Measurements from ENCODE around the gene JARID2. TPM values are rescaled to one million over a fixed set of nuclear protein-coding genes. Genes with fewer than 3 reads are reported as not detected.

JARID2 gene
- polyA plus RNA-seq, 1 donor (not counting 4 experiments of a cell fraction or from before 2014, with no cell fraction given) = 11.0 TPM

DNA sequence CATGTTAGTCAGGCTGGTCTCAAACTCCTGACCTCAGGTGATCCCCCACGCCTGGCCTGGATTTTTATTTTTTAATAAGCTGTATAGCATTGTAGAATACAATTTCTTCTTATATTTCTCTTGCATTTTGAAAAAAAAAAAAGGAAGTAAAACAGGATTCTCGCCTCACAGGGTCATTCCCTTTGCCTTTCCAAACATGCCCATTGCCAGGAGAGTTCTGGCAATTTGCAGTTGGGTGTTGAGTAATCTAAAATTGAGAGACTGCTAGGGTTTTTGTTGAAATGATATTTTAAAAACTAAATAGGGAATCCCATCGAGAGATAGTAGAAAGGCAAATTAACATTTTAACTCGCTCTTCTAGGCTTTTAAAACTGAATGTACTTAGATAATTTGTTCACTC lies 196.1 kb downstream of the JARID2 start:
- H2AFZ ChIP-seq (ENCODE audit: control insufficient read depth, low read length) = no peak overlapping the region
- dilution Hi-C loops (cut with MboI; ENCODE audit: extremely low pct_ligation_motif_present, low sequenced_read_pairs) = no loop called here
- H3K9ac ChIP-seq (ENCODE audit: control insufficient read depth, extremely low read depth, insufficient read depth, low read length) = no peak overlapping the region
- peaks cover 4% of the 10 kb centered on the region for H3K9me1 ChIP-seq (ENCODE audit: control insufficient read depth, extremely low read depth, insufficient read depth, low read length)
- H3K4me2 ChIP-seq (ENCODE audit: control insufficient read depth, extremely low read depth, insufficient read depth, low read depth, low read length) = no peak overlapping the region
- H3K36me3 ChIP-seq (ENCODE audit: control insufficient read depth in 2 of 2, extremely low read depth in 1 of 2, insufficient read depth in 2 of 2, low read length in 2 of 2) = no peaks in the 10 kb centered on the region
- H4K20me1 ChIP-seq (ENCODE audit: control insufficient read depth, extremely low read depth, insufficient read depth, low read length) = peaks cover 5% of the 10 kb centered on the region
- FAIRE-seq (no peak), DNase-seq (ENCODE audit: low read depth, low spot score) (no peak)
- no peaks in the 10 kb centered on the region for H3K27me3 ChIP-seq (ENCODE audit: control insufficient read depth, extremely low read depth, insufficient read depth, low read length)
- H3K4me1 ChIP-seq (ENCODE audit: control insufficient read depth, extremely low read depth, insufficient read depth, low read length) = peaks cover 19% of the 10 kb centered on the region
- H3K9me3 ChIP-seq (ENCODE audit: control insufficient read depth, low read depth, low read length) = no peaks in the 10 kb centered on the region
- H3K79me2 ChIP-seq (ENCODE audit: control insufficient read depth, insufficient read depth, low read length) = peaks cover 65% of the 10 kb centered on the region
- H3K27ac ChIP-seq (ENCODE audit: control insufficient read depth, insufficient read depth, low read length) = no peak overlapping the region
- no peak overlapping the region for H3K4me3 ChIP-seq (ENCODE audit: control insufficient read depth in 2 of 3, extremely low read depth in 1 of 3, insufficient read depth in 2 of 3, low read depth in 1 of 3, low read length in 3 of 3)
- TF ChIP-seq, protein P1, sequence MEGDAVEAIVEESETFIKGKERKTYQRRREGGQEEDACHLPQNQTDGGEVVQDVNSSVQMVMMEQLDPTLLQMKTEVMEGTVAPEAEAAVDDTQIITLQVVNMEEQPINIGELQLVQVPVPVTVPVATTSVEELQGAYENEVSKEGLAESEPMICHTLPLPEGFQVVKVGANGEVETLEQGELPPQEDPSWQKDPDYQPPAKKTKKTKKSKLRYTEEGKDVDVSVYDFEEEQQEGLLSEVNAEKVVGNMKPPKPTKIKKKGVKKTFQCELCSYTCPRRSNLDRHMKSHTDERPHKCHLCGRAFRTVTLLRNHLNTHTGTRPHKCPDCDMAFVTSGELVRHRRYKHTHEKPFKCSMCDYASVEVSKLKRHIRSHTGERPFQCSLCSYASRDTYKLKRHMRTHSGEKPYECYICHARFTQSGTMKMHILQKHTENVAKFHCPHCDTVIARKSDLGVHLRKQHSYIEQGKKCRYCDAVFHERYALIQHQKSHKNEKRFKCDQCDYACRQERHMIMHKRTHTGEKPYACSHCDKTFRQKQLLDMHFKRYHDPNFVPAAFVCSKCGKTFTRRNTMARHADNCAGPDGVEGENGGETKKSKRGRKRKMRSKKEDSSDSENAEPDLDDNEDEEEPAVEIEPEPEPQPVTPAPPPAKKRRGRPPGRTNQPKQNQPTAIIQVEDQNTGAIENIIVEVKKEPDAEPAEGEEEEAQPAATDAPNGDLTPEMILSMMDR (optimal IDR thresholded peaks at IDR 0.05 in 1 of 3, IDR thresholded peaks at IDR 0.05 in 1 of 3, conservative IDR thresholded peaks at IDR 0.05 in 1 of 3; ENCODE audit: extremely low read depth in 1 of 3, insufficient read depth in 2 of 3, low read length in 3 of 3) = no peak
- no peak for TF ChIP-seq EZH2 (IDR thresholded peaks at IDR 0.05; ENCODE audit: low read length)

DNA sequence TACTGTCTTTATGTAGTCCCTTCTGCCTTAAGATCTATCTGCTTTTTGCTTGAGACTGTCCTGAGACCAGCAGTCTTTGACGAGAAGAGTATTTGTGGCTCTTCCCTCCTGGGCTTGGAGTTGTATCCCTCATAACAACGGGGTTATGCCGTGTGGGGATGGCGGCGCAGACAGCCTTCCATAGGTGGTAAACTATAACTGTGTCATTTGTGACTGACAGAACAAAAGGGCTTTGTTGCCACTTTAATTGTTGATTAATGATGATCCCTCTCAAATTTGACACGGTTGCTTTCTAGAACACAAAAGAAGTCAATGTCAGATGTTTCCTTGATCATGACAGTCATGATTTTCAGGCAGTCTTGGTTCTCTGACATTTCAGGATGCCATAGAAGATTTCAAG lies 196.6 kb downstream of the JARID2 start:
- Histone ChIP-seq H3K79me2 (ENCODE audit: control insufficient read depth, insufficient read depth, low read length) (peaks cover 65% of the 10 kb centered on the region), H3K27me3 (ENCODE audit: control insufficient read depth, extremely low read depth, insufficient read depth, low read length) (no peaks in the 10 kb centered on the region), H2AFZ (ENCODE audit: control insufficient read depth, low read length) (no peak overlapping the region), H3K27ac (ENCODE audit: control insufficient read depth, insufficient read depth, low read length) (no peak overlapping the region), H3K9ac (ENCODE audit: control insufficient read depth, extremely low read depth, insufficient read depth, low read length) (no peak overlapping the region), H3K4me1 (ENCODE audit: control insufficient read depth, extremely low read depth, insufficient read depth, low read length) (peaks cover 19% of the 10 kb centered on the region), H3K4me3 (ENCODE audit: control insufficient read depth in 2 of 3, extremely low read depth in 1 of 3, insufficient read depth in 2 of 3, low read depth in 1 of 3, low read length in 3 of 3) (no peak overlapping the region), H3K9me3 (ENCODE audit: control insufficient read depth, low read depth, low read length) (no peaks in the 10 kb centered on the region), H3K4me2 (ENCODE audit: control insufficient read depth, extremely low read depth, insufficient read depth, low read depth, low read length) (no peak overlapping the region), H3K9me1 (ENCODE audit: control insufficient read depth, extremely low read depth, insufficient read depth, low read length) (peaks cover 4% of the 10 kb centered on the region), H3K36me3 (ENCODE audit: control insufficient read depth in 2 of 2, extremely low read depth in 1 of 2, insufficient read depth in 2 of 2, low read length in 2 of 2) (no peaks in the 10 kb centered on the region), H4K20me1 (ENCODE audit: control insufficient read depth, extremely low read depth, insufficient read depth, low read length) (peaks cover 5% of the 10 kb centered on the region)
- dilution Hi-C loops (cut with MboI; ENCODE audit: extremely low pct_ligation_motif_present, low sequenced_read_pairs) = no loop called here
- FAIRE-seq = no peak
- TF ChIP-seq EZH2 (IDR thresholded peaks at IDR 0.05; ENCODE audit: low read length) = no peak
- TF ChIP-seq, protein P1 (optimal IDR thresholded peaks at IDR 0.05 in 1 of 3, IDR thresholded peaks at IDR 0.05 in 1 of 3, conservative IDR thresholded peaks at IDR 0.05 in 1 of 3; ENCODE audit: extremely low read depth in 1 of 3, insufficient read depth in 2 of 3, low read length in 3 of 3) = no peak
- DNase-seq (ENCODE audit: low read depth, low spot score) = no peak

Data from keratinocyte (primary cell).